Ectodermal cell (in vitro differentiated cells): ENCODE results near the gene TOLLIP.
"Not testable (repeated sequence)": the region's sequence is repeated elsewhere in the genome, so short reads cannot be mapped to it uniquely, and the experiment has no call there.

Experiments used
- H3K27ac ChIP-seq: 2 replicates; pipeline ENCODE4 v1.7.0; 2013; ENCODE audit warnings: mild to moderate bottlenecking, low read depth, low read length; ENCODE audit not compliant: insufficient read depth, poor library complexity, severe bottlenecking
- H3K27me3 ChIP-seq: 2 replicates; pipeline ENCODE4 v1.7.0; 2013; ENCODE audit warnings: mild to moderate bottlenecking, low read length; ENCODE audit not compliant: insufficient read depth, control insufficient read depth, poor library complexity, severe bottlenecking
- H3K36me3 ChIP-seq: one replicate; pipeline ENCODE4 v1.7.0; 2013; ENCODE audit warnings: low read length; ENCODE audit not compliant: control insufficient read depth, insufficient read depth
- H3K4me1 ChIP-seq: one replicate; pipeline ENCODE4 v1.7.0; 2013; ENCODE audit warnings: low read length; ENCODE audit not compliant: control insufficient read depth, insufficient read depth
- H3K4me3 ChIP-seq: 2 replicates; pipeline ENCODE4 v1.7.0; 2013; ENCODE audit warnings: low read depth, low read length, control low read depth; ENCODE audit not compliant: insufficient read depth
- H3K9me3 ChIP-seq: 2 replicates; pipeline ENCODE4 v1.7.0; 2013; ENCODE audit warnings: mild to moderate bottlenecking, low read length, moderate library complexity; ENCODE audit not compliant: control insufficient read depth
- WGBS, 2 experiments: methylation state at CpG; one replicate each; pipeline ENCODE4 v1.1.7; 2013; ENCODE audit warnings: missing lambda C conversion rate in 2 of 2; 5-methylcytosine and 5-hydroxymethylcytosine counted together

The TOLLIP gene

DNA sequence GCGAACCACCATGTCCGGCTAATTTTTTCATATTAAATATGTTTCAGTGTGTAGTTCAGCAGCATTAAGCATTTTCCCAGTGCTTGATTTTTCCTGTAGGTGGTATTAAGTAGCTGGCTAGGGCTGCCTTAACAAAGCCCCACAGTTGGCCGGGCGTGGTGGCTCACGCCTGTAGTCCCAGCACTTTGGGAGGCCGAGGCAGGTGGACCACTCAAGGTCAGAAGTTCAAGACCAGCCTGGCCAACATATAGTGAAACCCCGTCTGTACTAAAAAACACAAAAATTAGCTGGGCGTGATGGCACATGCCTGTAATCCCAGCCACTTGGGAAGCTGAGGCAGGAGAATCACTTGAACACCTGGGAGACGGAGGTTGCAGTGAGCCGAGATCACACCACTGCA is 33.5 kb upstream of the TOLLIP start:
- Histone ChIP-seq H3K9me3 (no peaks in the 10 kb centered on the region), H3K27me3 (peaks cover 19% of the 10 kb centered on the region), H3K4me3 (no peak overlapping the region), H3K27ac (no peak overlapping the region), H3K4me1 (no peaks in the 10 kb centered on the region), H3K36me3 (no peaks in the 10 kb centered on the region)
- WGBS, 2 experiments: 93% methylated on average over 10 of the region's 10 CpGs

GRCh38 chr11:1341928-1342524 is 32.6 kb upstream of the TOLLIP start:
- H3K4me1 ChIP-seq: no peaks in the 10 kb centered on the region
- peaks cover 28% of the 10 kb centered on the region for H3K27me3 ChIP-seq
- no peak overlapping the region for H3K4me3 ChIP-seq
- H3K36me3 ChIP-seq: no peaks in the 10 kb centered on the region
- no peaks in the 10 kb centered on the region for H3K9me3 ChIP-seq
- WGBS, 2 experiments: 86 to 88% methylated on average over 16 to 17 of the region's 17 CpGs
- no peak overlapping the region for H3K27ac ChIP-seq

- peaks cover 34% of the 10 kb centered on the region for H3K27me3 ChIP-seq
- not testable (repeated sequence) for H3K27ac ChIP-seq, H3K4me1 ChIP-seq, H3K4me3 ChIP-seq, H3K9me3 ChIP-seq, H3K36me3 ChIP-seq
- WGBS, 2 experiments: 83 to 84% methylated on average over 10 of the region's 10 CpGs
Measured at GRCh38 chr11:1341226-1341625, 31.8 kb upstream of the TOLLIP start.

GRCh38 chr11:1340111-1340510 is 30.7 kb upstream of the TOLLIP start:
- Histone ChIP-seq H3K27me3 (peaks cover 45% of the 10 kb centered on the region), H3K9me3 (no peaks in the 10 kb centered on the region), H3K4me3 (no peak overlapping the region), H3K4me1 (peaks cover 7% of the 10 kb centered on the region), H3K36me3 (no peaks in the 10 kb centered on the region), H3K27ac (no peak overlapping the region)
- WGBS, 2 experiments: 82 to 84% methylated on average over 12 of the region's 12 CpGs

DNA sequence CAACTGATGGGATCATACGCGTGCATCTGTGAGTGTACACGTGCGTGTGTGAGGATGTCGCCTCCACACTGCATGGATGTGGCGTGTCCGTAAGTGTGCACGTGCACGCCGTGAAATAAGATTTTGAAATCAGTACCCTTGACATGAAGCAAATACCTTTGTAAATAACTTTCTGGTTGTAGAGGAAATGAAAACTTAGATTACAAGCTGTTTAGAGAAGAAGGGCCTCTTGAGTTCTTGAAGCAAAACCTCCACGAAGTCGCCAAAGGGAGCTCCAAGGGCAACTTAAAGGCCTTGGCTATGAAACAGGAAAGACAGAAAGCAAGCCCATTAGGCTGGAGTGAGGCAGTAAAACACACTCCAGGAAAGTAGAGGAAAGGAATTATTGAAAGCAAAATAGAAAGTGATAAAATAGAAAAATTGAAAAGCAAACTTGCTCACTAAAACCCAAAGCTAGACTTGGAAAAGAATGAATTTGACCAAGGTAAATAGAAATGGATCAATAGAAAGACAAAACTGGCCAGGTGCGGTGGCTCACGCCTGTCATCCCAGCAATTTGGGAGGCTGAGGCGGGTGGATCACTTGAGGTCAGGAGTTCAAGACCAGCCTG is 29.7 kb upstream of the TOLLIP start:
- H3K9me3 ChIP-seq: no peaks in the 10 kb centered on the region
- peaks cover 47% of the 10 kb centered on the region for H3K27me3 ChIP-seq
- H3K36me3 ChIP-seq: no peaks in the 10 kb centered on the region
- H3K4me3 ChIP-seq: no peak overlapping the region
- H3K27ac ChIP-seq: no peak overlapping the region
- peaks cover 7% of the 10 kb centered on the region for H3K4me1 ChIP-seq
- WGBS, 2 experiments: 85 to 91% methylated on average over 15 of the region's 15 CpGs

- H3K27ac ChIP-seq: no peak overlapping the region
- H3K36me3 ChIP-seq: no peaks in the 10 kb centered on the region
- H3K9me3 ChIP-seq: no peaks in the 10 kb centered on the region
- H3K27me3 ChIP-seq: peaks cover 47% of the 10 kb centered on the region
- whole genome bisulfite sequencing, 2 experiments: 80% methylated on average over 33 of the region's 33 CpGs
- H3K4me3 ChIP-seq: no peak overlapping the region
- H3K4me1 ChIP-seq: peaks cover 7% of the 10 kb centered on the region
Measured at GRCh38 chr11:1338201-1339065, 29.0 kb upstream of the TOLLIP start.

GRCh38 chr11:1337647-1338007 is 28.2 kb upstream of the TOLLIP start:
- Histone ChIP-seq H3K27me3 (peaks cover 47% of the 10 kb centered on the region), H3K4me1 (peaks cover 7% of the 10 kb centered on the region), H3K4me3 (no peak overlapping the region), H3K36me3 (no peaks in the 10 kb centered on the region), H3K27ac (no peak overlapping the region), H3K9me3 (no peaks in the 10 kb centered on the region)
- 49 to 50% methylated on average over 25 of the region's 25 CpGs for WGBS, 2 experiments

DNA sequence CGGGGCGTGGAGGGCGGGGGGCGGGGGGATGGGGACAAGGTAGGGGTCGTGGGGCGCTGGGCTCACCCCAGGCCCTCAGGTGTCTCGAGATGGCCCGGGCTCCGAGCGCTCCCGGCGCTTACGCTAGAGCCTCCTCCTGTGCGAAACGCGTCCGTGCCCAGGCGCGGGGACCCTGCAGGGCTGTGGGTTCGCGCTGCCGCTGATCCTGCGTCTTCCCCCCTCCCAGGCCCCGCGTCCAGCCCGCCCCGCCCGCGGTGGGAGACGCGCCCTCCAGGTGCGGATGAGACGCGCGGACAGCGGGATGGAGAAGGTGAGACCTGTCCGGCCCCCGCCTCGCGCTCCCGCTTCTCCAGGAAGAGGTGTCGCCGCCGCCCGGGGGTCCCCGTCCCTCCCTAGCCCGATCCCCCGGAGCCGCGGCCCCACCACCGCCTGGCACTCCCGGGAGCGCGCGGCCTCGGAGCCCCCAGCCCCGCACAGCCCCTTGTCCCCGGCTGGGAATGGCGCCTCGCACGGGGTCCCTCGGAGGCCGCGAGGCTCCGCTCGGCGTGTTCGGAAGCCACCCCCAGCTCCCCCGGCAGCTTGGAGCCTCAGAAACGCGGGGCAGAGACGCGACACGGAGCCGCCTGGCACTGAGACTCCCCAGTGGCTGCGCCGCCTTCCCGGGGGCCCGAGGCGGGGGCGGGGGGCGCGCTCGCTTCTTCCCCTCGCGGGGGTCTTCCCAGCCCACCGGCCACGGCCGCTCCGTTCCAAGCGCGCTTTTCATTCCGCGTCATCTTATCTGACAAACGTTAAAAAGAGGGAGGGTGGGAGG is 27.6 kb upstream of the TOLLIP start:
- H3K9me3 ChIP-seq: no peaks in the 10 kb centered on the region
- 6% methylated on average over 91 to 93 of the region's 95 CpGs for WGBS, 2 experiments
- H3K4me3 ChIP-seq: peak overlapping the region; percentile 32
- H3K27ac ChIP-seq: no peak overlapping the region
- H3K36me3 ChIP-seq: no peaks in the 10 kb centered on the region
- peaks cover 7% of the 10 kb centered on the region for H3K4me1 ChIP-seq
- H3K27me3 ChIP-seq: peaks cover 47% of the 10 kb centered on the region

- Histone ChIP-seq H3K4me1 (peaks cover 7% of the 10 kb centered on the region), H3K9me3 (no peaks in the 10 kb centered on the region), H3K36me3 (no peaks in the 10 kb centered on the region), H3K4me3 (peak overlapping the region; percentile 45), H3K27me3 (peaks cover 47% of the 10 kb centered on the region), H3K27ac (no peak overlapping the region)
- 9% methylated on average over 46 to 50 of the region's 66 CpGs for WGBS, 2 experiments
Measured at GRCh38 chr11:1335811-1336761, 26.7 kb upstream of the TOLLIP start.
